Mesenchymal stem cell (in vitro differentiated cells and primary cell): ENCODE data around the gene NGEF.

ENCODE experiments used
- DNase-seq: peaks from one replicate; pipeline ENCODE4 v3.0.0-alpha.2; 2013
- H2AFZ ChIP-seq: one replicate; pipeline ENCODE4 v1.6.1; 2013; ENCODE audit warnings: low read depth, mild to moderate bottlenecking, control low read depth, inconsistent platforms, low read length, moderate library complexity
- H2AK5ac ChIP-seq: 2 replicates; pipeline ENCODE4 v1.6.1; 2013; ENCODE audit warnings: low read length, moderate library complexity, mild to moderate bottlenecking, inconsistent platforms; ENCODE audit not compliant: severe bottlenecking
- H2BK120ac ChIP-seq: one replicate; pipeline ENCODE4 v1.6.1; 2013; ENCODE audit warnings: low read depth, mild to moderate bottlenecking, inconsistent platforms, low read length, moderate library complexity
- H2BK12ac ChIP-seq, 2 experiments: one replicate each; pipeline ENCODE4 v1.6.1; 2013; ENCODE audit warnings: inconsistent platforms in 2 of 2, low read length in 2 of 2, mild to moderate bottlenecking in 2 of 2, moderate library complexity in 2 of 2, control low read depth in 1 of 2
- H2BK15ac ChIP-seq: one replicate; pipeline ENCODE4 v1.6.1; 2013; ENCODE audit warnings: mild to moderate bottlenecking, low read depth, inconsistent platforms; ENCODE audit not compliant: poor library complexity, severe bottlenecking
- H2BK5ac ChIP-seq: 2 replicates; pipeline ENCODE4 v1.6.1; 2013; ENCODE audit warnings: low read depth, mild to moderate bottlenecking, low read length, control low read depth, inconsistent platforms; ENCODE audit not compliant: poor library complexity, severe bottlenecking
- H3K14ac ChIP-seq, 2 experiments: one replicate each; pipeline ENCODE4 v1.6.1; 2013; ENCODE audit warnings: inconsistent platforms in 2 of 2, low read length in 2 of 2, control low read depth in 1 of 2, mild to moderate bottlenecking in 1 of 2, moderate library complexity in 1 of 2
- H3K18ac ChIP-seq, 2 experiments: one replicate each; pipeline ENCODE4 v1.6.1; 2013; ENCODE audit warnings: inconsistent platforms in 2 of 2, low read length in 2 of 2, control low read depth in 1 of 2, low read depth in 1 of 2, mild to moderate bottlenecking in 1 of 2
- H3K23ac ChIP-seq, 2 experiments: one replicate each; pipeline ENCODE4 v1.6.1; 2013; ENCODE audit warnings: inconsistent platforms in 2 of 2, low read length in 2 of 2, mild to moderate bottlenecking in 2 of 2, moderate library complexity in 2 of 2, control low read depth in 1 of 2
- H3K27ac ChIP-seq: 2 replicates; pipeline ENCODE4 v1.5.1; 2013; ENCODE audit warnings: mild to moderate bottlenecking, moderate library complexity, low read length, control low read depth, inconsistent platforms; ENCODE audit not compliant: poor library complexity, severe bottlenecking
- H3K27me3 ChIP-seq, 2 experiments: 2 replicates each; pipeline versions ENCODE4 v1.6.1 to v1.7.0; 2013; ENCODE audit warnings: low read length in 2 of 2, mild to moderate bottlenecking in 2 of 2, moderate library complexity in 2 of 2, control low read depth in 1 of 2, inconsistent platforms in 1 of 2; ENCODE audit not compliant: control insufficient read depth in 1 of 2, insufficient read depth in 1 of 2
- H3K36me3 ChIP-seq, 2 experiments: 2 replicates each; pipeline versions ENCODE4 v1.6.1 to v1.7.0; 2013; ENCODE audit warnings: low read length in 2 of 2, control low read depth in 1 of 2, inconsistent platforms in 1 of 2, low read depth in 1 of 2, mild to moderate bottlenecking in 1 of 2; ENCODE audit not compliant: insufficient read depth in 2 of 2, control insufficient read depth in 1 of 2
- H3K4ac ChIP-seq, 2 experiments: one replicate each; pipeline ENCODE4 v1.6.1; 2013; ENCODE audit warnings: inconsistent platforms in 2 of 2, low read length in 2 of 2, mild to moderate bottlenecking in 2 of 2, moderate library complexity in 2 of 2, control low read depth in 1 of 2, low read depth in 1 of 2
- H3K4me1 ChIP-seq: 2 replicates; pipeline ENCODE4 v1.6.1; 2013; ENCODE audit warnings: low read depth, low read length, control low read depth; ENCODE audit not compliant: control insufficient read depth, insufficient read depth
- H3K4me2 ChIP-seq: 2 replicates; pipeline ENCODE4 v1.6.1; 2013; ENCODE audit warnings: low read length, mild to moderate bottlenecking, inconsistent platforms; ENCODE audit not compliant: poor library complexity, severe bottlenecking
- H3K4me3 ChIP-seq, 2 experiments: 2 replicates each; pipeline versions ENCODE4 v1.5.1 to v1.7.0; 2013; ENCODE audit warnings: low read length in 2 of 2, mild to moderate bottlenecking in 2 of 2, control low read depth in 1 of 2, low read depth in 1 of 2; ENCODE audit not compliant: insufficient read depth in 1 of 2
- H3K79me1 ChIP-seq: replicated peaks from 2 replicates; pipeline ENCODE4 v1.6.1; 2013; ENCODE audit warnings: mild to moderate bottlenecking, control low read depth, low read length, inconsistent platforms; ENCODE audit not compliant: poor library complexity, severe bottlenecking
- H3K9ac ChIP-seq: 2 replicates; pipeline ENCODE4 v1.7.0; 2013; ENCODE audit warnings: mild to moderate bottlenecking, low read length, moderate library complexity
- H3K9me3 ChIP-seq: 2 replicates; pipeline ENCODE4 v1.7.0; 2013; ENCODE audit warnings: mild to moderate bottlenecking, low read length; ENCODE audit not compliant: control insufficient read depth
- H4K8ac ChIP-seq: one replicate; pipeline ENCODE4 v1.6.1; 2013; ENCODE audit warnings: inconsistent platforms, mild to moderate bottlenecking, low read length, moderate library complexity
- H4K91ac ChIP-seq: one replicate; pipeline ENCODE4 v1.6.1; 2013; ENCODE audit warnings: mild to moderate bottlenecking, low read length, inconsistent platforms
- WGBS: methylation state at CpG from one replicate; pipeline ENCODE4 v1.1.7; 2013; ENCODE audit warnings: mixed read lengths; 5-methylcytosine and 5-hydroxymethylcytosine counted together

The NGEF gene

DNA sequence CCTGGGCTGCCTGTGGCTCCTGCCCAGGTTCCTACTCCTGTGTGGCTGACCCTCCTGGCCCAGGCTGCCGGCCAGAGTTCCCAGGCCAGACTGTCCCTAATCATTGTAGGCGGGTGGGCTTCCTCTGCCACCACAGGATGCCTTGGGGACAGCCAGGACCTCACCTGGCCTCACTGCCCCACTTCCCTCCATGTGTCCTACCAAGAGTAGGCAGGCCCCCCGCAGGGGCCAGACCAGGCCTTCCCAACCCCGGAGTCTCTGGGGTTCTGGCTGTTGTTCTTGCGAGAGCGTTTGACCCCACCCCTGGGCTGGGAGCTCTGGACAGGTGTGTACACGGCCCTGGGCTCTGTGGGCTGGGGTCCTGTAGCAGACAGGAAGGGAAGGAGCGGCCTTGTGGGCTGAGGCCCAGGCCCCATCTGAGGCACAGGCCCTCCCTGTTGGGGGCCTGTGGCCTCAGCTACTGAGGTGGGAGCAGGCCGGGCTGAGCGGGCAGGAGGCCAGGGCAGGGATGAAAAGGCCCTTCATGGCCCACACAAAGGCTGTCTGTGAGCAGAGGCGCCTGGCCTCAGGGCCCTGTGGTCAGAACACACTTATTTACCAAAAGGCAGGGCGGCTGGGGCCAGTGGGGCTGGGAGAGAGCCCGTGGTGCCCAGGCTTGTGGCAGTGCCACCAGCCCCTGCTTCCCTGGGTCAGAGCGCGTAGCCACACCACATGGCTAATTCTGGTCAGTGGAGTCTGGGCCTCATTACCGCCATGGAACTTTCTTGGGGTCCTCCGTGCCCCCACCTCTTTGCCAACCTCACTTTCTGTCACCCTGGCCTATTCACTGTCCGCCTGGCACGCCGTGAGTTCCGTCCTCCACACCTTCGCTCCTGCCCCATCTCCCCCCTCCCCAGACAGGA, 141.0 kb downstream of the NGEF start:
- Histone ChIP-seq H4K91ac (no peak overlapping the region), H2BK12ac (no peak overlapping the region), H3K18ac (no peak overlapping the region), H4K8ac (no peak overlapping the region), H2AFZ (no peak overlapping the region), H2BK15ac (no peak overlapping the region), H3K27me3 (peaks cover 6 to 20% of the 10 kb centered on the region in 2 experiments), H3K4me2 (no peak overlapping the region), H2BK120ac (no peak overlapping the region), H3K27ac (no peak overlapping the region), H3K9me3 (no peaks in the 10 kb centered on the region), H3K9ac (no peak overlapping the region), H2AK5ac (no peak overlapping the region), H3K79me1 (no peaks in the 10 kb centered on the region), H3K4me3 (no peak overlapping the region), H3K14ac (no peak overlapping the region), H3K4ac (no peak overlapping the region), H3K36me3 (peaks cover 0 to 36% of the 10 kb centered on the region in 2 experiments), H3K4me1 (peaks cover 18% of the 10 kb centered on the region), H2BK5ac (no peak overlapping the region), H3K23ac (no peak overlapping the region)
- no peak for DNase-seq
- 91% methylated on average over 17 of the region's 22 CpGs for WGBS

DNA sequence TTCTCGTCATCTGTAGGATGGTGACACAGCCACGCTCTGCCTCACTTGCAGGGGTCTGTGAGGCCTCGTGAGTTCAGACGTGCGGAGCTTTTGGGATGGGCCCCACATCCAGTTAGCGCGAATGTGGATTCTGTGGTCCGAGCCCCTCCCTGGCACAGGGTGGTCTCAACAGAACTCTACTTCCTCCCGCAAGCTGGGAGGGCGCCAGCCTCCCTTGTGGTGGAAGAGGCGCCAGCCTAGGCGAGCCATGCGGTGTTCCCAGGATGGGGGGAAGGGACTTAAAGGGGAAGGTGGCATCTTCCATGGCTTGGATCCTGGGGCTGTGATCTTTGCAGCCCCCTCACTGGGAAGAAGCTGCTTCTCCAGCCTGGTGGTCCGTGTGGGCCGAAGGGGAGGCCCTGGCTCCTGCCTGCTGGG, 141.6 kb downstream of the NGEF start:
- Histone ChIP-seq H3K4me3 (no peak overlapping the region), H4K91ac (no peak overlapping the region), H2BK120ac (no peak overlapping the region), H3K4me2 (no peak overlapping the region), H2AK5ac (no peak overlapping the region), H2AFZ (no peak overlapping the region), H4K8ac (no peak overlapping the region), H3K23ac (no peak overlapping the region), H2BK5ac (no peak overlapping the region), H3K9ac (no peak overlapping the region), H3K9me3 (no peaks in the 10 kb centered on the region), H3K27me3 (peaks cover 6 to 20% of the 10 kb centered on the region in 2 experiments), H3K18ac (no peak overlapping the region), H2BK12ac (no peak overlapping the region), H3K4ac (no peak overlapping the region), H3K79me1 (no peaks in the 10 kb centered on the region), H3K36me3 (peaks cover 0 to 36% of the 10 kb centered on the region in 2 experiments), H2BK15ac (no peak overlapping the region), H3K14ac (no peak overlapping the region), H3K27ac (no peak overlapping the region), H3K4me1 (peaks cover 12% of the 10 kb centered on the region)
- WGBS, result 89% methylated on average over 15 of the region's 15 CpGs
- DNase-seq, result no peak

DNA sequence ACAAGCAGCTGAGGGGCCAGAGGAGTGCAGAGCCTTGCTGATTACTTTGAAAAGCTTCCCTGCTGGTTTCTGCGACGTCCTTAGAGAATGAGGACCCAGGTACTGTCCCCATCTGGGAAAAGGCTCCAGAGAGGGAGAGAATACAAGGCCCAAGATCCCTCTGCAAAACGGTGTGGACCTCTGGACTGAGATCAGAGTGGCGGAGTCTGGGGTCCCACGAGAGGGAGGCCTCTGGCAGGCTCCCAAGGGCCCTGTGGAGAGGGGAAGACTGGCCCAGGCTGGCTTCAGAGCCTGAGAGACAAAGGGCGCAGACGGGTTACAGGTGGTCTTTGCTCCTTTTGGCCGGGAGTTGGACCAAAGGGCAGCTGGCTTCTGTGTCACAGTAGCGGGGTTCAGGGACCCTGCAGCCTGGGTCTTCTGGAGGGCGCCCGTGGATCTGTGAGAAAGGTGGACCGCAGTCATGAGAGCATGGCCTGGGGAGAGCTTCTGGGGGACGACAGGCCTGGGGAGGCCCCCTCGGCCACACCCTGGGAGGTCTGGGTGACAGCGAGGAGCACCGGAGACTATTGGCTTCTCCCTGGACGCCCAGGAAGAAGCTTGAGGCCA, 142.2 kb downstream of the NGEF start:
- no peak overlapping the region for H2BK5ac ChIP-seq
- WGBS, result 89% methylated on average over 17 of the region's 17 CpGs

DNA sequence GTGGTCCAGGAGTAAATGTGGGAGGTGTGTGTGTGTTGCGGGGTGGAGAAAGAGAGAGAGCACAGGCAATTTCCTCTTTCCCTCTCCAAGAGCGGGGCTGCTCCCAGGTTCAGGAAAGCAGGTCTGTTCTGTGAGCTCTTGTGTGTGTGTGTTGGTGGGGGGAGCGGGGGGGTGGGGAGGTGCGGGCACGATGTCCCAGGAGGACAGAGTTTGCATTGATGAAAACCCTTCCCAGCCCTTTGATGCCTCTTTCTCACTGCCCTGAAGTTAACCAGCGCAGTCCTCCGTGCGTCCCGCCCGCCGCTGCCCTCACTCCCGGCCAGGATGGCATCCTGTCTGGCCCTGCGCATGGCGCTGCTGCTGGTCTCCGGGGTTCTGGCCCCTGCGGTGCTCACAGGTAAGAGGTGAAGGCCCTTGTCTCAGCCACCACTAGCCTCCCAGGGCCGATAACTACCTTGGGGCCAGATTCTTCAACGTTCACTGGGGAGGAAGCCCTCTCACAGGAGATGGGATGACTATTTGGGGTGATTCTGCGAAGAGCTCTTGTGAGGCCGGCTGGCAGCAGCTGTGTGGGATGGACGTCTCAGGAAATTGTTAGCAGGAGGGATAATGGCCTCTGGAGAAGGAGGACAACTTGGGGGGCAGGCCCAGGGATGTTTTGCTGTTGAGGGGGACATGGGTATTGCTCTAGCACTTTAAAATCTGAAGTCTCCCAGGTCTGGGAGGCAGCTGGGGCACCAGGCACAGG, 142.9 kb downstream of the NGEF start, which contains the start of gene SNORC:
Gene SNORC, plus strand, starts transcription at position 247 of the 748 bp plus-strand sequence. Its CDS starts 78 bp downstream, at position 325.
- Histone ChIP-seq H3K27me3 (peaks cover 0 to 13% of the 10 kb centered on the region in 2 experiments), H3K4ac (no peak within 1 kb of the TSS), H3K18ac (no peak within 1 kb of the TSS), H3K9me3 (no peaks in the 10 kb centered on the region), H3K27ac (no peak within 1 kb of the TSS), H3K79me1 (no peaks in the 10 kb centered on the region), H4K91ac (no peak within 1 kb of the TSS), H3K9ac (no peak within 1 kb of the TSS), H2BK120ac (no peak within 1 kb of the TSS), H4K8ac (no peak within 1 kb of the TSS), H3K4me3 (no peak within 1 kb of the TSS), H2AK5ac (no peak within 1 kb of the TSS), H3K23ac (no peak within 1 kb of the TSS), H2BK5ac (no peak within 1 kb of the TSS), H2BK15ac (no peak within 1 kb of the TSS), H2AFZ (no peak within 1 kb of the TSS), H3K14ac (no peak within 1 kb of the TSS), H3K4me1 (peaks cover 2% of the 10 kb centered on the region), H3K4me2 (no peak within 1 kb of the TSS), H2BK12ac (no peak within 1 kb of the TSS), H3K36me3 (peaks cover 0 to 36% of the 10 kb centered on the region in 2 experiments)
- DNase-seq, result no peak
- WGBS, result 96% methylated on average over 17 of the region's 21 CpGs

More for the DNA sequence above, 142.2 kb downstream of the NGEF start:
- H3K18ac ChIP-seq, result no peak overlapping the region
- H3K4ac ChIP-seq, result no peak overlapping the region
- H3K4me2 ChIP-seq, result no peak overlapping the region
- H3K9ac ChIP-seq, result no peak overlapping the region
- H2AK5ac ChIP-seq, result no peak overlapping the region
- no peak for DNase-seq
- H3K79me1 ChIP-seq, result no peaks in the 10 kb centered on the region
- H2BK15ac ChIP-seq, result no peak overlapping the region
- no peak overlapping the region for H3K23ac ChIP-seq
- H4K91ac ChIP-seq, result no peak overlapping the region
- no peak overlapping the region for H4K8ac ChIP-seq
- no peak overlapping the region for H3K14ac ChIP-seq
- no peaks in the 10 kb centered on the region for H3K9me3 ChIP-seq
- H2BK120ac ChIP-seq, result no peak overlapping the region
- H3K4me3 ChIP-seq, result no peak overlapping the region
- H3K27me3 ChIP-seq, result peaks cover 6 to 20% of the 10 kb centered on the region in 2 experiments
- no peak overlapping the region for H2BK12ac ChIP-seq
- peaks cover 6% of the 10 kb centered on the region for H3K4me1 ChIP-seq
- H3K36me3 ChIP-seq, result peaks cover 0 to 36% of the 10 kb centered on the region in 2 experiments
- no peak overlapping the region for H3K27ac ChIP-seq
- H2AFZ ChIP-seq, result no peak overlapping the region
